DND-41 (cell line): ENCODE measurements around the gene SMIM28.

Experiments
- ATAC-seq: fragments of 200-7000 bp; cut with Tn5 transposase; 3 replicates; pipeline ENCODE4 v1.9.1; 2021; ENCODE audit warnings: low read depth; ENCODE audit not compliant: insufficient read depth
- DNase-seq: peaks from one replicate; pipeline ENCODE4 v3.0.0-alpha.2; 2020
- H2AFZ ChIP-seq: 2 replicates; pipeline ENCODE4 v1.6.0; 2012; ENCODE audit warnings: low read depth, low read length
- H3K27ac ChIP-seq: 2 replicates; pipeline ENCODE4 v1.5.1; 2012; ENCODE audit warnings: low read length, inconsistent platforms
- H3K27me3 ChIP-seq: fragments of 200-600 bp; sonication (generic); 2 replicates; pipeline ENCODE4 v1.6.0; 2012; ENCODE audit warnings: low read length, mild to moderate bottlenecking, inconsistent platforms; ENCODE audit not compliant: insufficient read depth, poor library complexity
- H3K36me3 ChIP-seq: 2 replicates; pipeline ENCODE4 v1.5.1; 2012; ENCODE audit warnings: low read length, inconsistent platforms; ENCODE audit not compliant: insufficient read depth
- H3K4me1 ChIP-seq: 2 replicates; pipeline ENCODE4 v1.5.1; 2012; ENCODE audit warnings: mild to moderate bottlenecking, low read length; ENCODE audit not compliant: insufficient read depth
- H3K4me2 ChIP-seq: 2 replicates; pipeline ENCODE4 v1.6.0; 2012; ENCODE audit warnings: mild to moderate bottlenecking, moderate library complexity, low read length, inconsistent platforms; ENCODE audit not compliant: insufficient read depth
- H3K4me3 ChIP-seq, 2 experiments: fragments of 200-600 bp in 1 of 2; shearing (Covaris generic) in 1 of 2; 2 replicates each; pipeline ENCODE4 v1.5.1; 2012 to 2016; ENCODE audit warnings: inconsistent platforms in 2 of 2, low read length in 2 of 2, mild to moderate bottlenecking in 2 of 2, low read depth in 1 of 2, moderate library complexity in 1 of 2
- H3K79me2 ChIP-seq: 2 replicates; pipeline ENCODE4 v1.6.0; 2012; ENCODE audit warnings: low read length, inconsistent platforms; ENCODE audit not compliant: insufficient read depth
- H3K9ac ChIP-seq: 2 replicates; pipeline ENCODE4 v1.6.0; 2012; ENCODE audit warnings: low read depth, mild to moderate bottlenecking, inconsistent platforms, low read length, moderate library complexity
- H3K9me3 ChIP-seq: 2 replicates; pipeline ENCODE4 v1.5.1; 2012; ENCODE audit warnings: low read length, moderate library complexity, mild to moderate bottlenecking, inconsistent platforms; ENCODE audit not compliant: insufficient read depth, severe bottlenecking
- H4K20me1 ChIP-seq: 2 replicates; pipeline ENCODE4 v1.6.0; 2012; ENCODE audit warnings: low read length; ENCODE audit not compliant: insufficient read depth
- EZH2 ChIP-seq: IDR thresholded peaks from 3 replicates; pipeline ENCODE4 v1.6.1; 2012; ENCODE audit warnings: borderline replicate concordance, low read depth, mild to moderate bottlenecking, moderate library complexity, low read length, inconsistent platforms; ENCODE audit not compliant: severe bottlenecking
- TF ChIP-seq, protein P1 (sequence below): IDR thresholded peaks from 2 replicates; pipeline ENCODE4 v1.5.1; 2012; ENCODE audit warnings: borderline replicate concordance, low read length, moderate library complexity, mild to moderate bottlenecking; ENCODE audit not compliant: poor library complexity, severe bottlenecking; ENCODE audit errors: extremely low read depth

SMIM28 gene

DNA sequence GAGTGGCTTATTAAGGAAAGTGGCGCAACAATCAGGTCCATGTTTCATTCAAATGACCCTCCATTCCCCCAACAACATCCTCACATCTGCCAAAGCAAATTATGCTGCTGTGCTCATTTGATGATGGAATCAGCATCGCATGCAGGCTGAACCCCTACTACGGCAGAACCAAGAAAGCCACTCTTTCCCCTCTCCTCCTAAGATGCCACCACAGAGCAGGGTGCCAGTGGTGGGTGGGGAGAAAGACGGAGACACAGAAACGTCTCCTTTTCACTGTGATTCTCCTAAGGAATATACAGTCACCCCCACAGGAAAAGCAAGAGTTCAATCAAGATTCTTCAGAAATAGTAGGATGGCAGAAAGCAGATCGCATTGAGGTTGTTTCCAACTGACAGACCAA is 43.4 kb downstream of the SMIM28 start:
- ATAC-seq, result no peak
- H3K9me3 ChIP-seq, result no peaks in the 10 kb centered on the region
- no peaks in the 10 kb centered on the region for H3K36me3 ChIP-seq
- no peak for DNase-seq
- no peaks in the 10 kb centered on the region for H3K4me1 ChIP-seq
- TF ChIP-seq, protein P1, sequence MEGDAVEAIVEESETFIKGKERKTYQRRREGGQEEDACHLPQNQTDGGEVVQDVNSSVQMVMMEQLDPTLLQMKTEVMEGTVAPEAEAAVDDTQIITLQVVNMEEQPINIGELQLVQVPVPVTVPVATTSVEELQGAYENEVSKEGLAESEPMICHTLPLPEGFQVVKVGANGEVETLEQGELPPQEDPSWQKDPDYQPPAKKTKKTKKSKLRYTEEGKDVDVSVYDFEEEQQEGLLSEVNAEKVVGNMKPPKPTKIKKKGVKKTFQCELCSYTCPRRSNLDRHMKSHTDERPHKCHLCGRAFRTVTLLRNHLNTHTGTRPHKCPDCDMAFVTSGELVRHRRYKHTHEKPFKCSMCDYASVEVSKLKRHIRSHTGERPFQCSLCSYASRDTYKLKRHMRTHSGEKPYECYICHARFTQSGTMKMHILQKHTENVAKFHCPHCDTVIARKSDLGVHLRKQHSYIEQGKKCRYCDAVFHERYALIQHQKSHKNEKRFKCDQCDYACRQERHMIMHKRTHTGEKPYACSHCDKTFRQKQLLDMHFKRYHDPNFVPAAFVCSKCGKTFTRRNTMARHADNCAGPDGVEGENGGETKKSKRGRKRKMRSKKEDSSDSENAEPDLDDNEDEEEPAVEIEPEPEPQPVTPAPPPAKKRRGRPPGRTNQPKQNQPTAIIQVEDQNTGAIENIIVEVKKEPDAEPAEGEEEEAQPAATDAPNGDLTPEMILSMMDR, result no peak
- TF ChIP-seq EZH2, result no peak
- H3K27me3 ChIP-seq, result no peaks in the 10 kb centered on the region
- H3K9ac ChIP-seq, result no peak overlapping the region
- H3K4me2 ChIP-seq, result no peak overlapping the region
- no peak overlapping the region for H2AFZ ChIP-seq
- H3K27ac ChIP-seq, result no peak overlapping the region
- H3K4me3 ChIP-seq, result no peak overlapping the region
- no peaks in the 10 kb centered on the region for H4K20me1 ChIP-seq
- H3K79me2 ChIP-seq, result no peaks in the 10 kb centered on the region

DNA sequence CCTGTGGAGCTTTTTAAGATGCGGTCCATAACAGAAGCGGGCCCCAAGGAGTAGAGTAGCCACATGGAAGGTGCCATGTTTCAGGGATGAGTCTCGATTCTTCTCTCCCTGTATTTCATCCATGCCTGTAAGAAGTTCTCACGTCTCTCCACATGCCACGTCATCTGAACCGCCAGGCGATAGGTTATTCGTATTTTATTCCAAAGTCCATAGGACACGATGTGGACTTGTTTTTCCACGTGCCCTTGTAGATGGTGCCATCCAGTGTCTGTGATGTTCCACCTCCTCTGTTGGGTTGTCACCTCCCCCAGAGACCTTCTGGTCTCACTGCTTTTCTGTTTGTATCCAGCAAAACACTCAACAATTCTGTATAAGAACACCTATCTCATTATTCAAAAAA is 43.9 kb downstream of the SMIM28 start:
- no peaks in the 10 kb centered on the region for H3K36me3 ChIP-seq
- TF ChIP-seq EZH2, result no peak
- TF ChIP-seq, protein P1, result no peak
- H4K20me1 ChIP-seq, result no peaks in the 10 kb centered on the region
- H3K4me1 ChIP-seq, result no peaks in the 10 kb centered on the region
- H3K4me2 ChIP-seq, result no peak overlapping the region
- no peak overlapping the region for H2AFZ ChIP-seq
- no peak for DNase-seq
- no peak overlapping the region for H3K4me3 ChIP-seq
- no peaks in the 10 kb centered on the region for H3K27me3 ChIP-seq
- no peak overlapping the region for H3K9ac ChIP-seq
- no peak for ATAC-seq
- no peaks in the 10 kb centered on the region for H3K79me2 ChIP-seq
- H3K9me3 ChIP-seq, result no peaks in the 10 kb centered on the region
- no peak overlapping the region for H3K27ac ChIP-seq

DNA sequence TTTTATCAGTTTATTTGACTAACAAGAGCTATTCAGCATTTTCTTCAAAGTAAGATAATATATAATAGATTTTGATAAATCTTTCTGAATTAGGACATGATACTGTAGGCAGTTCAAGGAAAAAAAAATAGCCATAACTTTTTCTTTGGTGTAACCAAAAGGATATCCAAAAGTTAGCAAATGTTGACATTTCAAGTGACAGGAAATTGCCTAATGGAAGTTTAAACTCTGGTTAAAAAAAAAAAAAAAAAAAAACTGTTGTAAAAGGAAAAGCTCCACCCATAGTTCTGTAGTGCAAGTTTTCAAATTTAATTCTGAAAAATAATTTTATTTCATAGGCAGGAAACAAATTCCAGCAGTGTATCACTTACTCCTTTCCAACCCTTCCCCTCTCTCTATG is 45.2 kb downstream of the SMIM28 start:
- DNase-seq (no peak), ATAC-seq (no peak)
- no peaks in the 10 kb centered on the region for H3K36me3 ChIP-seq
- H3K79me2 ChIP-seq, result no peaks in the 10 kb centered on the region
- H3K4me3 ChIP-seq, result no peak overlapping the region
- H3K4me1 ChIP-seq, result no peaks in the 10 kb centered on the region
- no peaks in the 10 kb centered on the region for H3K27me3 ChIP-seq
- H3K27ac ChIP-seq, result no peak overlapping the region
- H3K4me2 ChIP-seq, result no peak overlapping the region
- TF ChIP-seq EZH2, result no peak
- TF ChIP-seq, protein P1, result no peak
- H2AFZ ChIP-seq, result no peak overlapping the region
- H3K9ac ChIP-seq, result no peak overlapping the region
- H3K9me3 ChIP-seq, result no peaks in the 10 kb centered on the region
- H4K20me1 ChIP-seq, result no peaks in the 10 kb centered on the region
